WTC11 (cell line): Measurements from ENCODE around the gene AURKB.

ENCODE experiments used
- ATF1 ChIP-seq: sonication (generic); formaldehyde crosslinking; IDR thresholded peaks from 2 replicates; pipeline ENCODE4 v1.8.1; 2023; ENCODE audit warnings: mild to moderate bottlenecking, moderate library complexity, missing genetic modification reagents
- CTCF ChIP-seq: fragments of 200-600 bp; IDR thresholded peaks from 2 replicates; pipeline ENCODE4 v1.8.0; 2022; ENCODE audit warnings: antibody characterized with exemption
- ETV6 ChIP-seq: sonication (generic); formaldehyde crosslinking; IDR thresholded peaks from 2 replicates; pipeline ENCODE4 v1.8.1; 2022; ENCODE audit warnings: mild to moderate bottlenecking, missing genetic modification reagents
- IRF2 ChIP-seq: sonication (generic); formaldehyde crosslinking; IDR thresholded peaks from 2 replicates; pipeline ENCODE4 v1.8.0; 2022; ENCODE audit warnings: low read depth, missing genetic modification reagents, borderline replicate concordance
- NFYB ChIP-seq: sonication (generic); formaldehyde crosslinking; conservative IDR thresholded peaks from 2 replicates; pipeline ENCODE4 v1.8.0; 2022; ENCODE audit warnings: low read depth, missing genetic modification reagents
- NR3C1 ChIP-seq: sonication (generic); formaldehyde crosslinking; conservative IDR thresholded peaks from 2 replicates; pipeline ENCODE4 v1.8.1; 2023; ENCODE audit warnings: low read depth, mild to moderate bottlenecking, missing genetic modification reagents
- PREB ChIP-seq: sonication (generic); formaldehyde crosslinking; IDR thresholded peaks from 2 replicates; pipeline ENCODE4 v1.8.1; 2022; ENCODE audit warnings: mild to moderate bottlenecking, missing genetic modification reagents, moderate library complexity, borderline replicate concordance
- USF2 ChIP-seq: sonication (generic); formaldehyde crosslinking; IDR thresholded peaks from 2 replicates; pipeline ENCODE4 v1.8.1; 2023; ENCODE audit warnings: mild to moderate bottlenecking, missing genetic modification reagents, moderate library complexity

- TF ChIP-seq NFYB (CRISPR knock-in tag), result no peak
- no peak for TF ChIP-seq CTCF
- no peak for TF ChIP-seq ETV6
- no peak for TF ChIP-seq ATF1
- TF ChIP-seq PREB (CRISPR knock-in tag), result no peak
- no peak for TF ChIP-seq NR3C1
- no peak for TF ChIP-seq USF2 (CRISPR knock-in tag)
- no peak for TF ChIP-seq IRF2 (CRISPR knock-in tag)
Observed at GRCh38 chr17:8173871-8174322, 36.5 kb downstream of the AURKB start.
